PFSK-1 (cell line): Measurements from ENCODE around the gene PLB1.

Source experiments
- POLR2AphosphoS5 ChIP-seq: IDR thresholded peaks from 2 replicates; pipeline ENCODE4 v1.6.1; 2012; ENCODE audit warnings: low read depth, mild to moderate bottlenecking, control low read depth, low read length, moderate library complexity
- SIN3A ChIP-seq: IDR thresholded peaks from 2 replicates; pipeline ENCODE4 v1.6.1; 2012; ENCODE audit warnings: mild to moderate bottlenecking, low read length, moderate library complexity, borderline replicate concordance; ENCODE audit not compliant: insufficient read depth
- TAF1 ChIP-seq: IDR thresholded peaks from 2 replicates; pipeline ENCODE4 v1.6.1; 2012; ENCODE audit warnings: low read length, control low read depth, borderline replicate concordance; ENCODE audit not compliant: insufficient read depth
- TF ChIP-seq, protein P1 (sequence below), 2 experiments: IDR thresholded peaks; 2 replicates each; pipeline versions ENCODE4 v1.6.1 to v1.8.0; 2011 to 2012; ENCODE audit warnings: low read depth in 2 of 2, low read length in 2 of 2, control low read depth in 1 of 2, inconsistent platforms in 1 of 2, mild to moderate bottlenecking in 1 of 2, moderate library complexity in 1 of 2; ENCODE audit not compliant: insufficient read depth in 1 of 2

GRCh38 chr2:28522481-28522880 lies 26.6 kb downstream of the PLB1 start:
- TF ChIP-seq, protein P1, sequence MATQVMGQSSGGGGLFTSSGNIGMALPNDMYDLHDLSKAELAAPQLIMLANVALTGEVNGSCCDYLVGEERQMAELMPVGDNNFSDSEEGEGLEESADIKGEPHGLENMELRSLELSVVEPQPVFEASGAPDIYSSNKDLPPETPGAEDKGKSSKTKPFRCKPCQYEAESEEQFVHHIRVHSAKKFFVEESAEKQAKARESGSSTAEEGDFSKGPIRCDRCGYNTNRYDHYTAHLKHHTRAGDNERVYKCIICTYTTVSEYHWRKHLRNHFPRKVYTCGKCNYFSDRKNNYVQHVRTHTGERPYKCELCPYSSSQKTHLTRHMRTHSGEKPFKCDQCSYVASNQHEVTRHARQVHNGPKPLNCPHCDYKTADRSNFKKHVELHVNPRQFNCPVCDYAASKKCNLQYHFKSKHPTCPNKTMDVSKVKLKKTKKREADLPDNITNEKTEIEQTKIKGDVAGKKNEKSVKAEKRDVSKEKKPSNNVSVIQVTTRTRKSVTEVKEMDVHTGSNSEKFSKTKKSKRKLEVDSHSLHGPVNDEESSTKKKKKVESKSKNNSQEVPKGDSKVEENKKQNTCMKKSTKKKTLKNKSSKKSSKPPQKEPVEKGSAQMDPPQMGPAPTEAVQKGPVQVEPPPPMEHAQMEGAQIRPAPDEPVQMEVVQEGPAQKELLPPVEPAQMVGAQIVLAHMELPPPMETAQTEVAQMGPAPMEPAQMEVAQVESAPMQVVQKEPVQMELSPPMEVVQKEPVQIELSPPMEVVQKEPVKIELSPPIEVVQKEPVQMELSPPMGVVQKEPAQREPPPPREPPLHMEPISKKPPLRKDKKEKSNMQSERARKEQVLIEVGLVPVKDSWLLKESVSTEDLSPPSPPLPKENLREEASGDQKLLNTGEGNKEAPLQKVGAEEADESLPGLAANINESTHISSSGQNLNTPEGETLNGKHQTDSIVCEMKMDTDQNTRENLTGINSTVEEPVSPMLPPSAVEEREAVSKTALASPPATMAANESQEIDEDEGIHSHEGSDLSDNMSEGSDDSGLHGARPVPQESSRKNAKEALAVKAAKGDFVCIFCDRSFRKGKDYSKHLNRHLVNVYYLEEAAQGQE (IDR thresholded peaks at IDR 0.05; ENCODE audit: insufficient read depth in 1 of 2, low read depth in 2 of 2, low read length in 2 of 2), result no peak
- TF ChIP-seq POLR2AphosphoS5 (no peak), TAF1 (no peak), SIN3A (no peak)
